Smooth muscle cell (in vitro differentiated cells): Measurements from ENCODE around the gene GPR137C. TPM values are rescaled to one million over a fixed set of nuclear protein-coding genes. Genes with fewer than 3 reads are reported as not detected.

Experiments
- DNase-seq: peaks from one replicate; lab custom pipeline; 2025; ENCODE audit not compliant: unreplicated experiment; lab: John Stamatoyannopoulos, UW
- H2AFZ ChIP-seq: fragments of 200-600 bp; sonication (generic); 2 replicates; pipeline ENCODE4 v1.6.0; 2016; ENCODE audit warnings: antibody characterized with exemption, low read depth, mild to moderate bottlenecking
- H3F3A ChIP-seq: fragments of 200-600 bp; sonication (generic); 2 replicates; pipeline ENCODE4 v1.6.0; 2017; ENCODE audit warnings: antibody characterized with exemption, low read depth
- H3K27ac ChIP-seq: fragments of 200-600 bp; sonication (generic); 2 replicates; pipeline ENCODE4 v1.5.1; 2016; ENCODE audit warnings: low read depth, mild to moderate bottlenecking
- H3K27me3 ChIP-seq: fragments of 200-600 bp; sonication (generic); 2 replicates; pipeline ENCODE4 v1.6.1; 2016; ENCODE audit warnings: low read depth, mild to moderate bottlenecking
- H3K36me3 ChIP-seq: fragments of 200-600 bp; sonication (generic); 2 replicates; pipeline ENCODE4 v1.5.1; 2016; ENCODE audit warnings: low read depth
- H3K4me1 ChIP-seq: fragments of 200-600 bp; sonication (generic); 2 replicates; pipeline ENCODE4 v1.5.1; 2016; ENCODE audit warnings: low read depth
- H3K4me2 ChIP-seq: fragments of 200-600 bp; sonication (generic); 2 replicates; pipeline ENCODE4 v1.6.0; 2016; ENCODE audit warnings: mild to moderate bottlenecking
- H3K4me3 ChIP-seq: fragments of 200-600 bp; sonication (generic); 2 replicates; pipeline ENCODE4 v1.5.1; 2016; ENCODE audit warnings: mild to moderate bottlenecking
- H3K79me2 ChIP-seq: fragments of 200-600 bp; sonication (generic); 2 replicates; pipeline ENCODE4 v1.6.0; 2016; ENCODE audit warnings: low read depth, mild to moderate bottlenecking
- H3K9ac ChIP-seq: fragments of 200-600 bp; sonication (generic); 2 replicates; pipeline ENCODE4 v1.6.0; 2016; ENCODE audit warnings: low read depth
- H3K9me3 ChIP-seq: fragments of 200-600 bp; sonication (generic); replicated peaks from 2 replicates; pipeline ENCODE4 v1.5.1; 2016; ENCODE audit warnings: low read depth
- H4K20me1 ChIP-seq: fragments of 200-600 bp; sonication (generic); 2 replicates; pipeline ENCODE4 v1.6.0; 2016; ENCODE audit warnings: low read depth
- CTCF ChIP-seq: fragments of 200-600 bp; sonication (generic); IDR thresholded peaks from 2 replicates; pipeline ENCODE4 v1.5.1; 2017; ENCODE audit warnings: borderline replicate concordance, mild to moderate bottlenecking, antibody characterized with exemption; ENCODE audit not compliant: insufficient read depth, poor library complexity, severe bottlenecking
- WGBS: methylation state at CpG from one replicate; pipeline ENCODE4 v1.1.7; 2016; ENCODE audit warnings: low lambda C conversion rate; 5-methylcytosine and 5-hydroxymethylcytosine counted together
- polyA plus RNA-seq: library from polyadenylated mRNA; unstranded; fragments of >200 nt; fragmentation: Nextera tagmentation; extraction: Ambion mirVana; gene quantifications from 2 replicates; pipeline ENCODE4 v1.2.1, GENCODE V29; 2016
- total RNA-seq: library from RNA; depleted of rRNA; stranded (reverse); fragments of >200 nt; gene quantifications from 2 replicates; pipeline ENCODE4 v1.2.3, GENCODE V29; 2014

The GPR137C gene
- total and polyA plus RNA-seq, 2 experiments from 2014 or later = 1.0 to 4.4 TPM

- Histone ChIP-seq H3K9ac (no peak overlapping the region), H3K4me2 (no peak overlapping the region), H3K4me1 (no peaks in the 10 kb centered on the region), H3K36me3 (peaks cover 3% of the 10 kb centered on the region), H3K27me3 (no peaks in the 10 kb centered on the region), H4K20me1 (no peaks in the 10 kb centered on the region), H3K27ac (no peak overlapping the region), H2AFZ (no peak overlapping the region), H3F3A (no peaks in the 10 kb centered on the region), H3K79me2 (no peaks in the 10 kb centered on the region), H3K4me3 (no peak overlapping the region), H3K9me3 (no peaks in the 10 kb centered on the region)
- DNase-seq = no peak
- WGBS = 89% methylated on average over 1 of the region's 1 CpG
- TF ChIP-seq CTCF = no peak
These were observed 54.4 kb downstream of the GPR137C start for GRCh38 chr14:52607061-52607460.

GRCh38 chr14:52609445-52610044, 56.9 kb downstream of the GPR137C start:
- H3K27me3 ChIP-seq = no peaks in the 10 kb centered on the region
- no peak overlapping the region for H3K4me3 ChIP-seq
- H3K9me3 ChIP-seq = no peaks in the 10 kb centered on the region
- no peak overlapping the region for H3K4me2 ChIP-seq
- WGBS = 97% methylated on average over 5 of the region's 5 CpGs
- H2AFZ ChIP-seq = no peak overlapping the region
- H3F3A ChIP-seq = no peaks in the 10 kb centered on the region
- H3K4me1 ChIP-seq = no peaks in the 10 kb centered on the region
- no peak overlapping the region for H3K27ac ChIP-seq
- H3K9ac ChIP-seq = no peak overlapping the region
- no peaks in the 10 kb centered on the region for H3K79me2 ChIP-seq
- no peak for DNase-seq
- no peaks in the 10 kb centered on the region for H4K20me1 ChIP-seq
- H3K36me3 ChIP-seq = no peaks in the 10 kb centered on the region
- TF ChIP-seq CTCF = no peak

GRCh38 chr14:52610187-52610586, 57.6 kb downstream of the GPR137C start:
- no peaks in the 10 kb centered on the region for H3K9me3 ChIP-seq
- H3K4me3 ChIP-seq = no peak overlapping the region
- H3K79me2 ChIP-seq = no peaks in the 10 kb centered on the region
- TF ChIP-seq CTCF = no peak
- H3K27me3 ChIP-seq = no peaks in the 10 kb centered on the region
- H4K20me1 ChIP-seq = no peaks in the 10 kb centered on the region
- H3K9ac ChIP-seq = no peak overlapping the region
- no peak overlapping the region for H3K4me2 ChIP-seq
- H3K27ac ChIP-seq = no peak overlapping the region
- no peaks in the 10 kb centered on the region for H3K4me1 ChIP-seq
- DNase-seq = no peak
- no peaks in the 10 kb centered on the region for H3K36me3 ChIP-seq
- 97% methylated on average over 2 of the region's 2 CpGs for WGBS
- no peak overlapping the region for H2AFZ ChIP-seq
- H3F3A ChIP-seq = no peaks in the 10 kb centered on the region

- DNase-seq = no peak
- Histone ChIP-seq H3K4me3 (no peak overlapping the region), H3F3A (no peaks in the 10 kb centered on the region), H3K79me2 (no peaks in the 10 kb centered on the region), H4K20me1 (no peaks in the 10 kb centered on the region), H2AFZ (no peak overlapping the region), H3K27me3 (no peaks in the 10 kb centered on the region), H3K36me3 (no peaks in the 10 kb centered on the region), H3K4me1 (no peaks in the 10 kb centered on the region), H3K4me2 (no peak overlapping the region), H3K9me3 (no peaks in the 10 kb centered on the region), H3K27ac (no peak overlapping the region), H3K9ac (no peak overlapping the region)
- WGBS = 90% methylated on average over 3 of the region's 3 CpGs
- no peak for TF ChIP-seq CTCF
These were observed 66.0 kb downstream of the GPR137C start for GRCh38 chr14:52618602-52619001.
